ENCODE data around the gene FOXP1.

The FOXP1 gene

GRCh38 chr3:71152892-71153265, 430.6 kb downstream of the FOXP1 start:
- no peak overlapping the region for H3K9ac ChIP-seq (ENCODE audit: low read length)
- H3K27me3 ChIP-seq (replicated peaks; ENCODE audit: control insufficient read depth, insufficient read depth, low read length) = no peaks in the 10 kb centered on the region
- H3K4me3 ChIP-seq (ENCODE audit: low read length) = no peak overlapping the region
- no peaks in the 10 kb centered on the region for H3K9me3 ChIP-seq (ENCODE audit: control insufficient read depth, low read length)
- no peaks in the 10 kb centered on the region for H3K4me1 ChIP-seq (ENCODE audit: control insufficient read depth, insufficient read depth, low read length)
- no peaks in the 10 kb centered on the region for H3K36me3 ChIP-seq (ENCODE audit: control insufficient read depth, insufficient read depth, low read length, severe bottlenecking)
- no peak for DNase-seq (ENCODE audit: low read depth)

DNA sequence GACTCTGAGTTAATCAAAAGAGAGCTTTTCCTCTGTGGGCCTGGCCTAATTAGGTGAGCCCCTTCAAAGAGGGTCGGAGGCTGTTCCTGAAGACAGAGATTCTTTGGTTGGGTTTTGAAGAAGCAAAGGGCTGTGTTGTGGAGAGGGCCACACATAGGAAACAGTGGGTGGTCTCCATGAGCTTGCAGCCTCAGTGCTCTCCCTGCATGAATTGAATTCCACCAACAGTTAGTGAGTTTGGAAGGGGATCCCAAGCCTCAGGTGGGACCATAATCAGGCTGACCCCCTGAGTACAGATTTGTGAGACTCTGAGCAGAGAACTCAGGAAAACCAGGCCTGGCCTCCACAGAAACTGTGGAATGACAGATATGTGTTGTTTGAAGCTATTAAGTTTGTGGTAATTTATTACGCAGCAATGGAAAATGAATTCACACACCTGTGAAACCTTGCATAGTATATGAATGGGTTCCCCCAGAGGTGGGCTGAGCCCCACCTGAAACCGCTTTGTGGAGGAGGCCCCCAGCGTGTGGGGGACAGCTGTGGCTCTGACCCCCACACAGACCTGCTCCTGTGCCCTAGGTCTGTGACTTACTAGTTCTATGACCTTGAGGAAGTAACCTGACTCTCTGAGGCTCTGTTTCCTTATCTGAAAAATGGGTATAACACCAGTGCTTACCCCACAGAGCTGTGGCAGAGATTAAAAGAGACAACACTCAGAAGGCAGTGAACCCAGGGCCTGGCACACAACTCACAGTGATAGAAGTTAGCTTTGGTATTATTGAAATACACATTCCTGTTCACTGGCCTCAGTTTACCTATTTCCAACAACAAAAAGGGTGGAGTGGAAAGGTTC, 431.3 kb downstream of the FOXP1 start:
- Histone ChIP-seq H3K9me3 (ENCODE audit: control insufficient read depth, low read length) (no peaks in the 10 kb centered on the region), H3K27me3 (replicated peaks; ENCODE audit: control insufficient read depth, insufficient read depth, low read length) (no peaks in the 10 kb centered on the region), H3K4me3 (ENCODE audit: low read length) (no peak overlapping the region), H3K36me3 (ENCODE audit: control insufficient read depth, insufficient read depth, low read length, severe bottlenecking) (no peaks in the 10 kb centered on the region), H3K9ac (ENCODE audit: low read length) (no peak overlapping the region), H3K4me1 (ENCODE audit: control insufficient read depth, insufficient read depth, low read length) (no peaks in the 10 kb centered on the region)
- DNase-seq (ENCODE audit: low read depth) = no peak

GRCh38 chr3:71149959-71150954, 433.3 kb downstream of the FOXP1 start:
- Histone ChIP-seq H3K4me1 (ENCODE audit: control insufficient read depth, insufficient read depth, low read length) (no peaks in the 10 kb centered on the region), H3K9me3 (ENCODE audit: control insufficient read depth, low read length) (no peaks in the 10 kb centered on the region), H3K9ac (ENCODE audit: low read length) (no peak overlapping the region), H3K27me3 (replicated peaks; ENCODE audit: control insufficient read depth, insufficient read depth, low read length) (no peaks in the 10 kb centered on the region), H3K36me3 (ENCODE audit: control insufficient read depth, insufficient read depth, low read length, severe bottlenecking) (no peaks in the 10 kb centered on the region), H3K4me3 (ENCODE audit: low read length) (no peak overlapping the region)
- DNase-seq (ENCODE audit: low read depth) = no peak

GRCh38 chr3:71148455-71149060, 435.0 kb downstream of the FOXP1 start:
- DNase-seq (ENCODE audit: low read depth) = no peak
- Histone ChIP-seq H3K9me3 (ENCODE audit: control insufficient read depth, low read length) (no peaks in the 10 kb centered on the region), H3K36me3 (ENCODE audit: control insufficient read depth, insufficient read depth, low read length, severe bottlenecking) (no peaks in the 10 kb centered on the region), H3K27me3 (replicated peaks; ENCODE audit: control insufficient read depth, insufficient read depth, low read length) (no peaks in the 10 kb centered on the region), H3K4me1 (ENCODE audit: control insufficient read depth, insufficient read depth, low read length) (no peaks in the 10 kb centered on the region), H3K9ac (ENCODE audit: low read length) (no peak overlapping the region), H3K4me3 (ENCODE audit: low read length) (no peak overlapping the region)

DNA sequence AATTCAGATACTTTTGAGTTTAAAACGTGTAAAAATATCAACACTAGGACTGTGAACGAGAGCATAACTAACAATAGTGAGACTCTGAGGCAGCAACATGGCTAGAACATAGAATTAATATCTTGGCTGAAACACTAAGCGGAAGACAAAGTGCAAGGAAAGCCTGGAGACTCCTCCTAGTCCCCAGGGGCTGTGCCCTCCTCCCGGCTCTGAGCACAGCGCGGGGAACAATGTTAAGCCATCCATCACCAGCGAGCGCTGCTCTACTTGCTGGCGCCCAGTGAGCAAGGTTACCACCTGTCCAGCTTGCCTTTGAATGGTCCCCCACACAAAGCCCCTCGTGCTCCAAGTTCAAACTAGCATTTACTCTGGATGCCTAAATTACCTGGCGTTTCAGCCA, 436.9 kb downstream of the FOXP1 start:
- Histone ChIP-seq H3K27me3 (replicated peaks; ENCODE audit: control insufficient read depth, insufficient read depth, low read length) (no peaks in the 10 kb centered on the region), H3K36me3 (ENCODE audit: control insufficient read depth, insufficient read depth, low read length, severe bottlenecking) (no peaks in the 10 kb centered on the region), H3K4me1 (ENCODE audit: control insufficient read depth, insufficient read depth, low read length) (peaks cover 7% of the 10 kb centered on the region), H3K9ac (ENCODE audit: low read length) (no peak overlapping the region), H3K4me3 (ENCODE audit: low read length) (no peak overlapping the region), H3K9me3 (ENCODE audit: control insufficient read depth, low read length) (no peaks in the 10 kb centered on the region)
- DNase-seq (ENCODE audit: low read depth) = no peak

GRCh38 chr3:71145954-71146353, 437.6 kb downstream of the FOXP1 start:
- H3K4me3 ChIP-seq (ENCODE audit: low read length) = no peak overlapping the region
- H3K9ac ChIP-seq (ENCODE audit: low read length) = no peak overlapping the region
- peaks cover 7% of the 10 kb centered on the region for H3K4me1 ChIP-seq (ENCODE audit: control insufficient read depth, insufficient read depth, low read length)
- DNase-seq (ENCODE audit: low read depth) = no peak
- no peaks in the 10 kb centered on the region for H3K9me3 ChIP-seq (ENCODE audit: control insufficient read depth, low read length)
- no peaks in the 10 kb centered on the region for H3K36me3 ChIP-seq (ENCODE audit: control insufficient read depth, insufficient read depth, low read length, severe bottlenecking)
- H3K27me3 ChIP-seq (replicated peaks; ENCODE audit: control insufficient read depth, insufficient read depth, low read length) = no peaks in the 10 kb centered on the region

DNA sequence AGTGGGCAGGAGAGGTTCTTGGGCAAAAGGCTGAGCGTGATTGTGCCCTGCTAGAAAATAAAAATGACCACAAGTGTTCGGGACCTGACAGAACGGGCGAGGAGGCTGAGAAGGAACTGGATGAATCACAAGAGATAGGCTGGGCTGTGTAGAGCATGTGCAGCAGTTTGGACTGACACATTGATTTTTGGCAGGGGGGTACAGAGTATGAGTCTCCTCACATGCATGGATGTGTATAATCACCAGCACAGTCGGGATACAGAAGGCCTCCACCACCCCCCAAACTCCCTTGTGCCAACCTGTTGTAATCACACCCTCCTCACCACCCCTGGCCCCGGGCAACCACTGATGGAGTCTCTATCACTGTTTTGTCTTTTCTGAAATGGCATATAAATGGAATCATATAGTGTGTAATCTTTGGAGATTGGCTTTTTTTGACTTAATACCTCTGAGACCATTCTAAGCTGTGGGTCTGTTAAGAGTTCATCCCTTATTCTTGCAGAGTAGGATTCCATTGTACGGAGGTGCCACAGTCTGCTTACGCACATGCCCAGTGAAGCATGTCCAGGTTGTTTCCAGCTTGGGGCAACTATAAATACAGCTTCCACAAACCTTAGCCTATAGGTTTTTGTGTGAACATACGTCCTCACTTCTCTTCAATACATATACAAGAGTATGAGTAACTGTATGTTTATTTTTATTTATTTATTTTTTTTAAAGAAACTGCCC, 438.8 kb downstream of the FOXP1 start:
- H3K4me3 ChIP-seq (ENCODE audit: low read length) = no peak overlapping the region
- no peaks in the 10 kb centered on the region for H3K9me3 ChIP-seq (ENCODE audit: control insufficient read depth, low read length)
- peaks cover 7% of the 10 kb centered on the region for H3K4me1 ChIP-seq (ENCODE audit: control insufficient read depth, insufficient read depth, low read length)
- no peak for DNase-seq (ENCODE audit: low read depth)
- no peaks in the 10 kb centered on the region for H3K27me3 ChIP-seq (replicated peaks; ENCODE audit: control insufficient read depth, insufficient read depth, low read length)
- H3K36me3 ChIP-seq (ENCODE audit: control insufficient read depth, insufficient read depth, low read length, severe bottlenecking) = no peaks in the 10 kb centered on the region
- no peak overlapping the region for H3K9ac ChIP-seq (ENCODE audit: low read length)

- Histone ChIP-seq H3K27me3 (replicated peaks; ENCODE audit: control insufficient read depth, insufficient read depth, low read length) (no peaks in the 10 kb centered on the region), H3K4me1 (ENCODE audit: control insufficient read depth, insufficient read depth, low read length) (peaks cover 7% of the 10 kb centered on the region), H3K9ac (ENCODE audit: low read length) (no peak overlapping the region), H3K4me3 (ENCODE audit: low read length) (no peak overlapping the region), H3K36me3 (ENCODE audit: control insufficient read depth, insufficient read depth, low read length, severe bottlenecking) (no peaks in the 10 kb centered on the region), H3K9me3 (ENCODE audit: control insufficient read depth, low read length) (no peaks in the 10 kb centered on the region)
- DNase-seq (ENCODE audit: low read depth) = no peak
Observed at GRCh38 chr3:71143493-71143892, 440.0 kb downstream of the FOXP1 start.

DNA sequence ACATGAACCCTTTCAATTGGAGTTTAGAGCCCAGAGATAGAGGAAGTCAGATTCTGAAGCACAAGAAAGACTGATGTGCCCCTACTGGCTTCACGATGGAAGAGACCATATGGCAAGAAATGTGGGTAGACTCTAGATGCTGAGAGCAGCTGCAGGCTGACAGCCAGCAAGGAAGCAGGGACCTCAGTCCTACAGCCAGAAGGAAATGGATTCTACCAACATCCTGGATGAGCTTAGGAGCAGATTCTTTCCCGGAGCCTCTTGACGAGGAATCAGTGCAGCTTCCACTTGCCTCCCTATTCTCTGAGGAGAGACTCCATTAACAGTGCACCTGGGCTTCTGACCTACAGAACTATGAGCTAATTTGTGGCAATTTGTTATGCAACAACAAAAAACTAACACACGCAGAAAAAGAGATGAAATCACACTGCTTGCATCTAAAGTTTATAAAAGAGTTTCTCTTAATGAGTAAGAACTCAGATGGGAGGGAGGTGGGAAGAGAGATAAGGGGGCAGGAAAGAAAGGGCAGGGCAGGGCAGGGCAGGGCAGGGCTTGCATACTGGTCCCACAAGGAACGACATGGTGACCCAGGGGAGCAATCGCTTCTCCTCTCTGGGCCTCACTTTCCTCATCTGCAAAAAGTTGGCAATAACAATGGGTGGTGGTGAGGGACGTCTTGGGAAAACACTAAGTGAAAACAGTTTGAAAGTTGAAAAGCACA, 440.9 kb downstream of the FOXP1 start:
- Histone ChIP-seq H3K9me3 (ENCODE audit: control insufficient read depth, low read length) (no peaks in the 10 kb centered on the region), H3K4me3 (ENCODE audit: low read length) (no peak overlapping the region), H3K4me1 (ENCODE audit: control insufficient read depth, insufficient read depth, low read length) (peaks cover 7% of the 10 kb centered on the region), H3K27me3 (replicated peaks; ENCODE audit: control insufficient read depth, insufficient read depth, low read length) (no peaks in the 10 kb centered on the region), H3K9ac (ENCODE audit: low read length) (no peak overlapping the region), H3K36me3 (ENCODE audit: control insufficient read depth, insufficient read depth, low read length, severe bottlenecking) (no peaks in the 10 kb centered on the region)
- no peak for DNase-seq (ENCODE audit: low read depth)

DNA sequence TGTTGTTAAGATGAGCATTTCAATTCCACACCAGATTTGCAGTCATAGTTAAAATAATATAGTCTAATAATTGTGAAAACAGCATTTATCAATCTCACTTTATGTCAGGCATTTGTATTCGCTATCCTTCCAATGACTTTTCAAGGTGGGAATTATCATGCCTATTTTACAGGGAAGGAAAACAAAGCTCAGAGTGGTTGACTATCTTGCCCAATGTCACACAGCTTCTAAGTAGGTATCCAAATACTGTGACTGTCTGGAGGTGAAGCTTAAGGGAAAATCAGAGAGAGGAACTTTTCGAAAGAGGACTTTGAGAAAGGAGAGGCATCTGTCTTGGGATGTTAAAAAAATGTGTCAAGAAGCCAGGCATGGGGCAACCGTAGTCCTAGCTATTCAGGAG, 443.1 kb downstream of the FOXP1 start:
- H3K9ac ChIP-seq (ENCODE audit: low read length) = no peak overlapping the region

More for the DNA sequence above, 443.1 kb downstream of the FOXP1 start:
- Histone ChIP-seq H3K27me3 (replicated peaks; ENCODE audit: control insufficient read depth, insufficient read depth, low read length) (no peaks in the 10 kb centered on the region), H3K9me3 (ENCODE audit: control insufficient read depth, low read length) (no peaks in the 10 kb centered on the region), H3K36me3 (ENCODE audit: control insufficient read depth, insufficient read depth, low read length, severe bottlenecking) (no peaks in the 10 kb centered on the region), H3K4me3 (ENCODE audit: low read length) (no peak overlapping the region), H3K4me1 (ENCODE audit: control insufficient read depth, insufficient read depth, low read length) (peaks cover 7% of the 10 kb centered on the region)
- DNase-seq (ENCODE audit: low read depth) = no peak
